Nephron (organoid): ENCODE data around the gene RNF151.

Source experiments
- H3K27ac Mint-ChIP-seq, 3 experiments: 2 replicates each; pipeline ENCODE4 v1.8.0; 2020; ENCODE audit warnings: mixed read lengths in 3 of 3, mild to moderate bottlenecking in 2 of 3, moderate library complexity in 1 of 3
- H3K27me3 Mint-ChIP-seq: 2 replicates; pipeline ENCODE4 v1.8.0; 2021; ENCODE audit warnings: low read depth, mild to moderate bottlenecking, moderate library complexity, mixed read lengths
- H3K36me3 Mint-ChIP-seq: 2 replicates; pipeline ENCODE4 v1.8.0; 2020; ENCODE audit warnings: low read depth, mixed read lengths
- H3K4me1 Mint-ChIP-seq: 2 replicates; pipeline ENCODE4 v1.8.0; 2020; ENCODE audit warnings: mixed read lengths
- H3K4me3 Mint-ChIP-seq, 3 experiments: 2 replicates each; pipeline ENCODE4 v1.8.0; 2020; ENCODE audit warnings: mild to moderate bottlenecking in 3 of 3, mixed read lengths in 3 of 3, moderate library complexity in 2 of 3
- H3K9me3 Mint-ChIP-seq: 2 replicates; pipeline ENCODE4 v1.8.0; 2020; ENCODE audit warnings: mixed read lengths
- TF ChIP-seq, protein P1 (sequence below), 3 experiments: fragments of 200-600 bp; sonication (generic); IDR thresholded peaks; one replicate each; pipeline ENCODE4 v1.5.0; 2021; ENCODE audit warnings: antibody characterized with exemption in 3 of 3; ENCODE audit not compliant: unreplicated experiment in 3 of 3

RNF151 gene

DNA sequence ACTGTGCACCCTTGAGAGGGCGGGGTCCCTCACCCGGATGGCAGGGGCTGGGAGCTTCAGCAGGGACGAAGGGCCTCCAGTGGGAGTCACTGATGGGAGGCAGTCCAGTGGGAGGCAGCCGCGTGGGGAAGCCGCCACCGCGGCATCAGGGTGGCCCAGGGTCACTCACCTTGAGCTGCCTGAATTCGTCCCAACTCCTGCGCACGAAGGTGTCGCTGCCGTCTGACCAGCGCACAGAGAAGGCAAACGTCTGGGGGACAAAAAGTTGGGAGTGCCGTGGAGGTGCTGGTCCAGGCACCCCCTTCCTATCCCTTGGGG lies 14.1 kb downstream of the RNF151 start:
- H3K4me3 Mint-ChIP-seq = peak overlapping the region in 1 of 3 experiments; percentile 20
- H3K27me3 Mint-ChIP-seq = peaks cover 51% of the 10 kb centered on the region
- H3K4me1 Mint-ChIP-seq = peaks cover 25% of the 10 kb centered on the region
- peaks cover 3% of the 10 kb centered on the region for H3K36me3 Mint-ChIP-seq
- no peaks in the 10 kb centered on the region for H3K9me3 Mint-ChIP-seq
- H3K27ac Mint-ChIP-seq = no peak overlapping the region
- TF ChIP-seq, protein P1, sequence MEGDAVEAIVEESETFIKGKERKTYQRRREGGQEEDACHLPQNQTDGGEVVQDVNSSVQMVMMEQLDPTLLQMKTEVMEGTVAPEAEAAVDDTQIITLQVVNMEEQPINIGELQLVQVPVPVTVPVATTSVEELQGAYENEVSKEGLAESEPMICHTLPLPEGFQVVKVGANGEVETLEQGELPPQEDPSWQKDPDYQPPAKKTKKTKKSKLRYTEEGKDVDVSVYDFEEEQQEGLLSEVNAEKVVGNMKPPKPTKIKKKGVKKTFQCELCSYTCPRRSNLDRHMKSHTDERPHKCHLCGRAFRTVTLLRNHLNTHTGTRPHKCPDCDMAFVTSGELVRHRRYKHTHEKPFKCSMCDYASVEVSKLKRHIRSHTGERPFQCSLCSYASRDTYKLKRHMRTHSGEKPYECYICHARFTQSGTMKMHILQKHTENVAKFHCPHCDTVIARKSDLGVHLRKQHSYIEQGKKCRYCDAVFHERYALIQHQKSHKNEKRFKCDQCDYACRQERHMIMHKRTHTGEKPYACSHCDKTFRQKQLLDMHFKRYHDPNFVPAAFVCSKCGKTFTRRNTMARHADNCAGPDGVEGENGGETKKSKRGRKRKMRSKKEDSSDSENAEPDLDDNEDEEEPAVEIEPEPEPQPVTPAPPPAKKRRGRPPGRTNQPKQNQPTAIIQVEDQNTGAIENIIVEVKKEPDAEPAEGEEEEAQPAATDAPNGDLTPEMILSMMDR (IDR thresholded peaks at IDR 0.05; ENCODE audit: unreplicated experiment in 3 of 3) = no peak

- peaks cover 5% of the 10 kb centered on the region for H3K36me3 Mint-ChIP-seq
- H3K27ac Mint-ChIP-seq = no peak within 1 kb of the TSS
- peaks cover 51% of the 10 kb centered on the region for H3K27me3 Mint-ChIP-seq
- H3K4me3 Mint-ChIP-seq = peak within 1 kb of the TSS; percentile 57 to 84 (median 62)
- TF ChIP-seq, protein P1 (IDR thresholded peaks at IDR 0.05; ENCODE audit: unreplicated experiment in 3 of 3) = no peak
- H3K9me3 Mint-ChIP-seq = no peaks in the 10 kb centered on the region
- H3K4me1 Mint-ChIP-seq = peaks cover 25% of the 10 kb centered on the region
Observed at GRCh38 chr16:1981398-1981836, 14.8 kb downstream of the RNF151 start, which contains the start of gene NOXO1. Gene NOXO1 (minus strand): TSS chr16:1981469. CDS start chr16:1981179, 290 bp downstream.

DNA sequence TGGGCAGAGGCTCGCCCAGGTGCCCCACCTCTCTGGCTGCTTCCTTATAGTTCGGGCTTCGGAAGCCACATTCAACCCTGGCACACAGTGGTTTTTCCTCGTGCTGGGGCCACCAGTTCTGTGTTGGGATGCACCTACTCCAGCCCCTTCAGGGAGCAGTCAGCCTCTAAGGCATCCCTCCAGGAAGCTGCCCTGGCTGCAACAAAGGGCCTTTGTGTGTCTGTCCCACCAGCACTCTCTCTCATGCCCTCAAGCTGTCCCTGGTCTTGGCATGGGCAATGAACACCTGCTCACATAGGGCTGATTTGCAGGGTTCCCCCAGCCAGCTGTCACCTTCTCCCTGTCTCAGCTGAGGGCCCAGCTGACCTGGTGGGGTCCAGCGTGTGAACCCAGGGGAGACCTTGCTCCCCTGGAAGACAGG lies 15.4 kb downstream of the RNF151 start:
- H3K27me3 Mint-ChIP-seq = peaks cover 55% of the 10 kb centered on the region
- peak overlapping the region in 1 of 3 experiments; percentile 84 for H3K4me3 Mint-ChIP-seq
- peaks cover 11% of the 10 kb centered on the region for H3K36me3 Mint-ChIP-seq
- H3K4me1 Mint-ChIP-seq = peaks cover 25% of the 10 kb centered on the region
- TF ChIP-seq, protein P1 (IDR thresholded peaks at IDR 0.05; ENCODE audit: unreplicated experiment in 3 of 3) = no peak
- H3K27ac Mint-ChIP-seq = no peak overlapping the region
- H3K9me3 Mint-ChIP-seq = no peaks in the 10 kb centered on the region

DNA sequence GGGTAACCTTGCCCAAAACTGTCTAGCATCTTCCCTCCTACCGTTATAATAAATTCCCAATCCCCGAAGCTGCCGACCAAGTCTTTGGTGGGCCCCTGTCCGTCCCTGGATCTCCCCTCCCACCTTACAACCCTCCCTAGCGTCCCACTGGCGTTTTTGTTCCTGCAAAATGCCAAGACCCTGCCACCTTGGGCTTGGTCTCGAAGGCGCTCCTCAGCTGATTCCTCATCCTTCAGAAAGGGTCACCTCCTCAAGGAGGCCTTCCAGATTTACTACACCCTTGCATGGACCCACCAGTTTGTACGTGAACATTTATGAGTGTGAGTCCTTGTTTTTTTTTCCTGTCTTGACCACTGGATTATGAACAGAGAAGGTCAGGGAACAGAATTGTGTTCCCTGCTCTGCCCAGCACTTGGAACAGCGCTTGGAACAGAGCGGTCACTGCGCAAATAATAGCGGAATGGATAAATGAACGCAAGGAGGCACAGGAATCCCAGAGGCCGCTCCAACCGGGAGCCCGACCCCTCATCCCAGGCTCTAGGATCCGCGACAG lies 16.4 kb downstream of the RNF151 start:
- peaks cover 25% of the 10 kb centered on the region for H3K4me1 Mint-ChIP-seq
- H3K36me3 Mint-ChIP-seq = peaks cover 8% of the 10 kb centered on the region
- TF ChIP-seq, protein P1 (IDR thresholded peaks at IDR 0.05; ENCODE audit: unreplicated experiment in 3 of 3) = no peak
- peak overlapping the region; percentile 80 to 88 (median 84) for H3K4me3 Mint-ChIP-seq
- H3K27ac Mint-ChIP-seq = peak overlapping the region; percentile 24 to 76 (median 46)
- H3K9me3 Mint-ChIP-seq = no peaks in the 10 kb centered on the region
- peaks cover 60% of the 10 kb centered on the region for H3K27me3 Mint-ChIP-seq

GRCh38 chr16:1983544-1984346 lies 17.1 kb downstream of the RNF151 start, which contains the start of gene GFER:
Gene GFER (plus strand): TSS chr16:1984193. CDS start chr16:1984219, 26 bp downstream.
- H3K9me3 Mint-ChIP-seq = no peaks in the 10 kb centered on the region

More at GRCh38 chr16:1983544-1984346, 17.1 kb downstream of the RNF151 start, which contains the start of gene GFER:
- H3K4me1 Mint-ChIP-seq = peaks cover 29% of the 10 kb centered on the region
- H3K4me3 Mint-ChIP-seq = peak within 1 kb of the TSS; percentile 87 to 88 (median 87)
- peaks cover 61% of the 10 kb centered on the region for H3K27me3 Mint-ChIP-seq
- TF ChIP-seq, protein P1 (IDR thresholded peaks at IDR 0.05; ENCODE audit: unreplicated experiment in 3 of 3) = peak; percentile 26 to 57 (median 44)
- H3K36me3 Mint-ChIP-seq = peaks cover 12% of the 10 kb centered on the region
- peak within 1 kb of the TSS; percentile 46 to 88 (median 57) for H3K27ac Mint-ChIP-seq
